Measurements from ENCODE around the gene NELFE. TPM values are rescaled to one million over a fixed set of nuclear protein-coding genes. Genes with fewer than 3 reads are reported as not detected.
"Not testable (repeated sequence)": the region's sequence is repeated elsewhere in the genome, so short reads cannot be mapped to it uniquely, and the experiment has no call there.

The NELFE gene
- total and polyA plus RNA-seq, 11 donors = 35.4 to 82.0 (median 46.4) TPM

DNA sequence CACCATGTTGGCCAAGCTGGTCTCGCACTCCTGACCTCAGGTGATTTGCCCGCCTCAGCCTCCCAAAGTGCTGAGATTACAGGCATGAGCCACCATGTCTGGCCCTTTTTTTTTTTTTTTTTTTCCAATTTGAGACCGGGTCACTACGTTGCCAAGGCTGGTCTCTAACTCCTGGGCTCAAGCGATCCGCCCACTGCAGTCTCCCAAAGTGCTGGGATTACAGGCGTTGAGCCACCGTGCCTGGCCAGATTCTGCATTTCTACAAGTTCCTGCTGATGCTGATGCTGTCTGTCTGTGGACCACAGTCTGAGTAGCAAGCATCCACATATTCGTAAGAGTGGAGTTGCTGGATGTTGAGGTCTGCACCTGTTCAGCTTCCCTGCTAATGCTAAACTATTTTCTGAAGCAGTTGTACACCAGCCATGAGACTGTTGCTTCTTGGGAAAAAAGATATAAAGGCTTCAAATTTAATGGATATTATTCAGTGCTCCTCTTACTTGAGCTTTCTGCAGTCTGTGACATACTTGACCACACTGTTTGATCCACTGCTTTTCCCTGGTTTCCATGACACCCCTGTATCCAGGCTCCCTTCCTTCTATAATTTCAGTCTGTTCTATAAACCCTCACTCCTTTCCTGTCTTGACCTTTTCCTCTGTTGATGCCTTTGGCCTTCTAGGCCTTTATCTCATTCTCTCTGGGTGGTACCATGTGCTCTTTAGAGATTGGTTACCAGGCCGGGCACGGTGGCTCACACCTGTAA lies 46.8 kb downstream of the NELFE start:
- no peaks in the 10 kb centered on the region for H3K9me3 ChIP-seq
- no peaks in the 10 kb centered on the region for H3K36me3 ChIP-seq
- no peak overlapping the region for H3K27ac ChIP-seq
- no peak overlapping the region for H3K4me3 ChIP-seq
- H3K4me1 ChIP-seq = peaks cover 0 to 13% (median 0%) of the 10 kb centered on the region in 12 donors
- no peak for DNase-seq
- no peak for ATAC-seq
- TF ChIP-seq, protein P1, sequence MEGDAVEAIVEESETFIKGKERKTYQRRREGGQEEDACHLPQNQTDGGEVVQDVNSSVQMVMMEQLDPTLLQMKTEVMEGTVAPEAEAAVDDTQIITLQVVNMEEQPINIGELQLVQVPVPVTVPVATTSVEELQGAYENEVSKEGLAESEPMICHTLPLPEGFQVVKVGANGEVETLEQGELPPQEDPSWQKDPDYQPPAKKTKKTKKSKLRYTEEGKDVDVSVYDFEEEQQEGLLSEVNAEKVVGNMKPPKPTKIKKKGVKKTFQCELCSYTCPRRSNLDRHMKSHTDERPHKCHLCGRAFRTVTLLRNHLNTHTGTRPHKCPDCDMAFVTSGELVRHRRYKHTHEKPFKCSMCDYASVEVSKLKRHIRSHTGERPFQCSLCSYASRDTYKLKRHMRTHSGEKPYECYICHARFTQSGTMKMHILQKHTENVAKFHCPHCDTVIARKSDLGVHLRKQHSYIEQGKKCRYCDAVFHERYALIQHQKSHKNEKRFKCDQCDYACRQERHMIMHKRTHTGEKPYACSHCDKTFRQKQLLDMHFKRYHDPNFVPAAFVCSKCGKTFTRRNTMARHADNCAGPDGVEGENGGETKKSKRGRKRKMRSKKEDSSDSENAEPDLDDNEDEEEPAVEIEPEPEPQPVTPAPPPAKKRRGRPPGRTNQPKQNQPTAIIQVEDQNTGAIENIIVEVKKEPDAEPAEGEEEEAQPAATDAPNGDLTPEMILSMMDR (IDR thresholded peaks at IDR 0.05) = no peak
- no peak for TF ChIP-seq POLR2A (IDR thresholded peaks at IDR 0.05)
- 73 to 76% (median 74%) methylated on average over 11 of the region's 11 CpGs for WGBS, 4 donors
- intact Hi-C loops (cut with DNase I) = no loop called here
- no peaks in the 10 kb centered on the region for H3K27me3 ChIP-seq

DNA sequence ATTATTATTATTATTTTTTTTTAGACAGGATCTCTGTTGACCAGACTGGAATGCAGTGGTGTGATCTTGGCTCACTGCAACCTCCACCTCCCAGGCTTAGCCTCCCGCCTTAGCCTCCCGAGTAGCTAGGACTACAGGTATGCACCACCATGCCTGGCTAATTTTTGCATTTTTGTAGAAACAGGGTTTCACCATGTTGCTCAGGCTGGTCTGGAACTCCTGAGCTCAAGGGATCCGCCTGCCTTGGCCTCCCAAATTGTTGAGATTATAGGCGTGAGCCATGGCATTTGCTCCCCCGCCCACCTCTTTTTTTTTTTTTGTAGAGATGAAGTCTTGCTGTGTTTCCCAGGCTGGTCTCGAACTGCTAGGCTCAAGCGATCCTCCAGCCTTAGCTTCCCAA lies 49.5 kb downstream of the NELFE start:
- H3K4me1 ChIP-seq = peaks cover 0 to 16% (median 0%) of the 10 kb centered on the region in 12 donors
- not testable (repeated sequence) for H3K27ac ChIP-seq, H3K27me3 ChIP-seq, DNase-seq, H3K36me3 ChIP-seq, H3K4me3 ChIP-seq, H3K9me3 ChIP-seq, ATAC-seq
- intact Hi-C loops (cut with DNase I) = loop anchor here in 3 of 10 donors (5.0 to 10.0 kb wide), 2 partner anchors 38 to 46 kb away; partner anchors contain the start of genes NELFE (in 2 of the 3), SKIC2 (in 2 of the 3) and CFB (in 1 of the 3)
- 76 to 83% (median 79%) methylated on average over 7 of the region's 7 CpGs for WGBS, 4 donors

DNA sequence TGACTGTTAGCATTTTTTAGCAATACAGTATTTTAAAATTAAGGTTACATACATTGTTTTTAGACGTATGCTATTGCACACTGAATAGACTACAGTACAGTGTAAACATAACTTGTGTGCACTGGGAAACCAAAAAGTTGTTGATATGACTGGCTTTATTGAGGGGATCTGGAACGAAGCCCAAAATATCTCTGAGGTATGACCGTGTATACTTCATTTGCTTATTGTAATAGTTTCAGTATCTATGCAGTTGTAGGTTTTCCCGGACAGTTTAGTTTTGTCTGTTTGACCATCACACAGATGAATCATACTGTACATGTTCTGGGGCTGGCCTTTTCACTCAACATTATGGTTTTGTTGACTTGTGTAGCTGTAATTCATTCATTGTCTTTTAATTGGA lies 50.0 kb downstream of the NELFE start:
- ATAC-seq (no peak), DNase-seq (no peak)
- H3K27me3 ChIP-seq = no peaks in the 10 kb centered on the region
- TF ChIP-seq POLR2A (IDR thresholded peaks at IDR 0.05) = no peak
- TF ChIP-seq, protein P1 (IDR thresholded peaks at IDR 0.05) = no peak
- intact Hi-C loops (cut with DNase I) = loop anchor here in 3 of 10 donors (5.0 to 10.0 kb wide), 2 partner anchors 39 to 46 kb away; partner anchors contain the start of genes NELFE (in 2 of the 3), SKIC2 (in 2 of the 3) and CFB (in 1 of the 3)
- H3K4me1 ChIP-seq = peaks cover 0 to 16% (median 0%) of the 10 kb centered on the region in 12 donors
- no peak overlapping the region for H3K27ac ChIP-seq
- no peaks in the 10 kb centered on the region for H3K9me3 ChIP-seq
- H3K36me3 ChIP-seq = no peaks in the 10 kb centered on the region
- 58 to 68% (median 60%) methylated on average over 4 of the region's 4 CpGs for WGBS, 4 donors
- no peak overlapping the region for H3K4me3 ChIP-seq

DNA sequence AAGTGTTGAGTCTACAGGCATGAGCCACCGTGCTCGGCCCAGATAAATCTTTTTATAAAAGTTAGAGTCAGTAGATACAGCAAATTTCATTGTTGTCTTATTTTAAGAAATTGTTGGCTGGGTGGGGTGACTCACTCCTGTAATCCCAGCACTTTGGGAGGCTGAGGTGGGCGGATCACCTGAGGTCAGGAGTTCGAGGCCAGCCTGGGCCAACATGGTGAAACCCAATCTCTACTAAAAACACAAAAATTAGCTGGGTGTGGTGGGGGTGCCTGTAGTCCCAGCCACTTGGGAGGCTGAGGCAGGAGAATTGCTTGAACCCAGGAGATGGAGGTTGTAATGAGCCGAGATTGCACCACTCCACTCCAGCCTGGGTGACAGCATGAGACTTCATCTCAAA lies 50.5 kb downstream of the NELFE start:
- not testable (repeated sequence) for H3K4me3 ChIP-seq, ATAC-seq, H3K27me3 ChIP-seq, DNase-seq, H3K27ac ChIP-seq, H3K9me3 ChIP-seq, H3K36me3 ChIP-seq
- intact Hi-C loops (cut with DNase I) = loop anchor here in 3 of 10 donors (5.0 to 10.0 kb wide), 2 partner anchors 39 to 47 kb away; partner anchors contain the start of genes NELFE (in 2 of the 3), SKIC2 (in 2 of the 3) and CFB (in 1 of the 3)
- H3K4me1 ChIP-seq = peaks cover 0 to 16% (median 0%) of the 10 kb centered on the region in 12 donors
- 87 to 91% (median 89%) methylated on average over 5 of the region's 5 CpGs for whole genome bisulfite sequencing, 4 donors

DNA sequence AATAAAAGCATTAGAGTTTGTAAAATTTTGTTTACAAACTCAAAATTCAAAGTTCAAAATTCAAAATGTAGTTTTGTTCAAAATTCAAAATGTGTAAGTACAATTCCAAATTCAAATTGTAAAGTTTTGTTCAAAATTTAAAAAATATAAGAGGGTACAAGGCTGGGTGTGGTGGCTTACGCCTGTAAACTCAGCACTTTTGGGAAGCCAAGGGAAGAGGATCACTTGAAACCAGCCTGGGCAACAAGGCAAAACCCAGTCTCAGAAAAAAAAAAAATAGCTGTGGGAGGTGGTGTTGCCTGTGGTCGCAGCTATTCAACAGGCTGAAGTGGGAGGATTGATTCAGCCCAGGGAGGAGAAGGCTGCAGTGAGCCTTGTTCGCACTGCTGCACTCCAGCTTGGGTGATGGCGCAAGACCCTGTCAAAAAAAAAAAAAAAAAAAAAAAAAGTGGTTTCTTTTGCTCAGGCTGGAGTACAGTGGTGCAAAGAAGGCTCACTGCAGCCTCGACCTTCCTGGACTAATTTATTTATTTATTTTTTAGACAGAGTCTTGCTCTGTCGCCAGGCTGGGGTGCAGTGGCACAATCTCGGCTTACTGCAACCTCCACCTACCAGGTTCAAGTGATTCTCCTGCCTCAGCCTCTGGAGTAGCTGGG lies 51.5 kb downstream of the NELFE start:
- no peaks in the 10 kb centered on the region for H3K36me3 ChIP-seq
- TF ChIP-seq, protein P1 (IDR thresholded peaks at IDR 0.05) = no peak
- no peak for TF ChIP-seq POLR2A (IDR thresholded peaks at IDR 0.05)
- DNase-seq (no peak), ATAC-seq (peak in 2 of 4 donors; percentile 17 to 46)
- H3K4me3 ChIP-seq = no peak overlapping the region
- 59 to 68% (median 64%) methylated on average over 7 of the region's 7 CpGs for WGBS, 4 donors
- H3K4me1 ChIP-seq = peaks cover 0 to 25% (median 5%) of the 10 kb centered on the region in 12 donors
- intact Hi-C loops (cut with DNase I) = loop anchor here in 3 of 10 donors (5.0 to 10.0 kb wide), 2 partner anchors 40 to 48 kb away; partner anchors contain the start of genes NELFE (in 2 of the 3), SKIC2 (in 2 of the 3) and CFB (in 1 of the 3)
- no peaks in the 10 kb centered on the region for H3K9me3 ChIP-seq
- H3K27me3 ChIP-seq = no peaks in the 10 kb centered on the region
- no peak overlapping the region for H3K27ac ChIP-seq

DNA sequence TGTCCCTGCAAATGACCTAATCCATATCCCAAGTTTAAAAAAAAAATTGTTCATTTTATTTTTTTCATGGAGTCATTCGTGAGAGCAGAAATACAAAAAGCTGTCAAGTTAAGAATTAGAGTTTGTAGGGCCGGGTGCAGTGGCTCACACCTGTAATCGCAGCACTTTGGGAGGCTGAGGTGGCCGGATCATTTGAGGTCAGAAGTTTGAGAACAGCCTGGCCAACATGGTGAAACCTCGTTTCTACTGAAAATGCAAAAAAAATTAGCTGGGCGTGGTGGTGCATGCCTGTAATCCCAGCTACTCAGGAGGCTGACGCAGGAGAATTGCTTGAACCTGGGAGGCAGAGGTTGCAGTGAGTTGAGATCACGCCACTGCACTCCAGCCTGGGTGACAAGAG lies 52.0 kb downstream of the NELFE start:
- H3K4me1 ChIP-seq = peaks cover 0 to 25% (median 5%) of the 10 kb centered on the region in 12 donors
- not testable (repeated sequence) for H3K36me3 ChIP-seq, H3K9me3 ChIP-seq, H3K27ac ChIP-seq, ATAC-seq, DNase-seq, H3K27me3 ChIP-seq, H3K4me3 ChIP-seq
- 76 to 82% (median 79%) methylated on average over 8 of the region's 8 CpGs for WGBS, 4 donors
- intact Hi-C loops (cut with DNase I) = loop anchor here in 3 of 10 donors (5.0 to 10.0 kb wide), 2 partner anchors 41 to 48 kb away; partner anchors contain the start of genes NELFE (in 2 of the 3), SKIC2 (in 2 of the 3) and CFB (in 1 of the 3)

All from heart left ventricle (tissue), 16 donors.